Mesenchymal stem cell (in vitro differentiated cells and primary cell): ENCODE measurements around the gene RBM19.

Experiments used
- DNase-seq: peaks from one replicate; pipeline ENCODE4 v3.0.0-alpha.2; 2013
- H2AFZ ChIP-seq: one replicate; pipeline ENCODE4 v1.6.1; 2013; ENCODE audit warnings: low read depth, mild to moderate bottlenecking, control low read depth, inconsistent platforms, low read length, moderate library complexity
- H2AK5ac ChIP-seq: 2 replicates; pipeline ENCODE4 v1.6.1; 2013; ENCODE audit warnings: low read length, moderate library complexity, mild to moderate bottlenecking, inconsistent platforms; ENCODE audit not compliant: severe bottlenecking
- H2BK120ac ChIP-seq: one replicate; pipeline ENCODE4 v1.6.1; 2013; ENCODE audit warnings: low read depth, mild to moderate bottlenecking, inconsistent platforms, low read length, moderate library complexity
- H2BK12ac ChIP-seq, 2 experiments: one replicate each; pipeline ENCODE4 v1.6.1; 2013; ENCODE audit warnings: inconsistent platforms in 2 of 2, low read length in 2 of 2, mild to moderate bottlenecking in 2 of 2, moderate library complexity in 2 of 2, control low read depth in 1 of 2
- H2BK15ac ChIP-seq: one replicate; pipeline ENCODE4 v1.6.1; 2013; ENCODE audit warnings: mild to moderate bottlenecking, low read depth, inconsistent platforms; ENCODE audit not compliant: poor library complexity, severe bottlenecking
- H2BK5ac ChIP-seq: 2 replicates; pipeline ENCODE4 v1.6.1; 2013; ENCODE audit warnings: low read depth, mild to moderate bottlenecking, low read length, control low read depth, inconsistent platforms; ENCODE audit not compliant: poor library complexity, severe bottlenecking
- H3K14ac ChIP-seq, 2 experiments: one replicate each; pipeline ENCODE4 v1.6.1; 2013; ENCODE audit warnings: inconsistent platforms in 2 of 2, low read length in 2 of 2, control low read depth in 1 of 2, mild to moderate bottlenecking in 1 of 2, moderate library complexity in 1 of 2
- H3K18ac ChIP-seq, 2 experiments: one replicate each; pipeline ENCODE4 v1.6.1; 2013; ENCODE audit warnings: inconsistent platforms in 2 of 2, low read length in 2 of 2, control low read depth in 1 of 2, low read depth in 1 of 2, mild to moderate bottlenecking in 1 of 2
- H3K23ac ChIP-seq, 2 experiments: one replicate each; pipeline ENCODE4 v1.6.1; 2013; ENCODE audit warnings: inconsistent platforms in 2 of 2, low read length in 2 of 2, mild to moderate bottlenecking in 2 of 2, moderate library complexity in 2 of 2, control low read depth in 1 of 2
- H3K27ac ChIP-seq: 2 replicates; pipeline ENCODE4 v1.5.1; 2013; ENCODE audit warnings: mild to moderate bottlenecking, moderate library complexity, low read length, control low read depth, inconsistent platforms; ENCODE audit not compliant: poor library complexity, severe bottlenecking
- H3K27me3 ChIP-seq, 2 experiments: 2 replicates each; pipeline versions ENCODE4 v1.6.1 to v1.7.0; 2013; ENCODE audit warnings: low read length in 2 of 2, mild to moderate bottlenecking in 2 of 2, moderate library complexity in 2 of 2, control low read depth in 1 of 2, inconsistent platforms in 1 of 2; ENCODE audit not compliant: control insufficient read depth in 1 of 2, insufficient read depth in 1 of 2
- H3K36me3 ChIP-seq, 2 experiments: 2 replicates each; pipeline versions ENCODE4 v1.6.1 to v1.7.0; 2013; ENCODE audit warnings: low read length in 2 of 2, control low read depth in 1 of 2, inconsistent platforms in 1 of 2, low read depth in 1 of 2, mild to moderate bottlenecking in 1 of 2; ENCODE audit not compliant: insufficient read depth in 2 of 2, control insufficient read depth in 1 of 2
- H3K4ac ChIP-seq, 2 experiments: one replicate each; pipeline ENCODE4 v1.6.1; 2013; ENCODE audit warnings: inconsistent platforms in 2 of 2, low read length in 2 of 2, mild to moderate bottlenecking in 2 of 2, moderate library complexity in 2 of 2, control low read depth in 1 of 2, low read depth in 1 of 2
- H3K4me1 ChIP-seq: 2 replicates; pipeline ENCODE4 v1.6.1; 2013; ENCODE audit warnings: low read depth, low read length, control low read depth; ENCODE audit not compliant: control insufficient read depth, insufficient read depth
- H3K4me2 ChIP-seq: 2 replicates; pipeline ENCODE4 v1.6.1; 2013; ENCODE audit warnings: low read length, mild to moderate bottlenecking, inconsistent platforms; ENCODE audit not compliant: poor library complexity, severe bottlenecking
- H3K4me3 ChIP-seq, 2 experiments: 2 replicates each; pipeline versions ENCODE4 v1.5.1 to v1.7.0; 2013; ENCODE audit warnings: low read length in 2 of 2, mild to moderate bottlenecking in 2 of 2, control low read depth in 1 of 2, low read depth in 1 of 2; ENCODE audit not compliant: insufficient read depth in 1 of 2
- H3K79me1 ChIP-seq: replicated peaks from 2 replicates; pipeline ENCODE4 v1.6.1; 2013; ENCODE audit warnings: mild to moderate bottlenecking, control low read depth, low read length, inconsistent platforms; ENCODE audit not compliant: poor library complexity, severe bottlenecking
- H3K9ac ChIP-seq: 2 replicates; pipeline ENCODE4 v1.7.0; 2013; ENCODE audit warnings: mild to moderate bottlenecking, low read length, moderate library complexity
- H3K9me3 ChIP-seq: 2 replicates; pipeline ENCODE4 v1.7.0; 2013; ENCODE audit warnings: mild to moderate bottlenecking, low read length; ENCODE audit not compliant: control insufficient read depth
- H4K8ac ChIP-seq: one replicate; pipeline ENCODE4 v1.6.1; 2013; ENCODE audit warnings: inconsistent platforms, mild to moderate bottlenecking, low read length, moderate library complexity
- H4K91ac ChIP-seq: one replicate; pipeline ENCODE4 v1.6.1; 2013; ENCODE audit warnings: mild to moderate bottlenecking, low read length, inconsistent platforms
- WGBS: methylation state at CpG from one replicate; pipeline ENCODE4 v1.1.7; 2013; ENCODE audit warnings: mixed read lengths; 5-methylcytosine and 5-hydroxymethylcytosine counted together

Gene RBM19

DNA sequence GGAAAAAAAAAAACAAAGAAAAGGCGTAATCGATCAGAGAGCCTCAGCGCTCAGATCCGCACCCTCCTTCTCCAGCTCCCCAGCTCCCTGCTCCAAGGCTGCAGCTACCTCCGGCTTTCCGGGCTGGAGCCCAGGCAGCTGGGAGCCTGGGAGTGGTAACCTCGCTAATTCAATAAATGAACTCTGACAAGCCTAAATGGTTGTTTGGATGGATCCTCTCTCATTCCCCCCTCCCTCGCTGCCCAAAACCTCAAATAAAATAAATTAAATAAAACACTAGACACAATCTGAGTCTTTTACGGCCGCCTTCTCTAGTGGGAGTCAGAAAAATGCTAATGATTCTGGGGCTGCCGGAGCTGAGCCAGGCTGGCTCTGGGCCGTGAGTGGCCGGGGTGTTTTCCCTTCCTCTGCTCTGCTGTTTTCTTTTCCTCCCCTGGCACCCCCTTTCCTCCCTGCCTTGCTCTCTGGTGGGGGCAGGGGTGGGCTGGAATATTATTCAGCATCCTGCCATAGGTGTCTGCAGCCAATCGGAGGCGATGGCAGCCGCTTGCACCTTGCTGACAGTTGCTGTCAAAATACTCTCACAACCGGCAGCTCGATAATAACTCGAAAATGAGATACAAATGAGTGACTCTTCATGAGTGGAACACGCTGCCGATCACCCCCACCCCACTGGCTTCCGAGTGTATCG lies 76.1 kb downstream of the RBM19 start:
- H2AFZ ChIP-seq: no peak overlapping the region
- H2BK12ac ChIP-seq: no peak overlapping the region
- no peak overlapping the region for H2BK120ac ChIP-seq
- no peak overlapping the region for H3K4me2 ChIP-seq
- H3K4ac ChIP-seq: no peak overlapping the region
- no peak overlapping the region for H3K27ac ChIP-seq
- no peak overlapping the region for H3K14ac ChIP-seq
- H2AK5ac ChIP-seq: no peak overlapping the region
- no peaks in the 10 kb centered on the region for H3K27me3 ChIP-seq
- peak overlapping the region; percentile 64 for H3K9ac ChIP-seq
- WGBS: 95% methylated on average over 18 of the region's 23 CpGs
- peaks cover 5 to 13% of the 10 kb centered on the region in 2 experiments for H3K36me3 ChIP-seq
- no peak overlapping the region for H2BK5ac ChIP-seq
- no peak overlapping the region for H3K18ac ChIP-seq
- H3K23ac ChIP-seq: no peak overlapping the region
- H4K8ac ChIP-seq: no peak overlapping the region
- H3K9me3 ChIP-seq: no peaks in the 10 kb centered on the region
- peak overlapping the region in 1 of 2 experiments; percentile 61 for H3K4me3 ChIP-seq
- H2BK15ac ChIP-seq: no peak overlapping the region
- DNase-seq: no peak
- H4K91ac ChIP-seq: no peak overlapping the region
- H3K4me1 ChIP-seq: peaks cover 9% of the 10 kb centered on the region
- no peaks in the 10 kb centered on the region for H3K79me1 ChIP-seq

DNA sequence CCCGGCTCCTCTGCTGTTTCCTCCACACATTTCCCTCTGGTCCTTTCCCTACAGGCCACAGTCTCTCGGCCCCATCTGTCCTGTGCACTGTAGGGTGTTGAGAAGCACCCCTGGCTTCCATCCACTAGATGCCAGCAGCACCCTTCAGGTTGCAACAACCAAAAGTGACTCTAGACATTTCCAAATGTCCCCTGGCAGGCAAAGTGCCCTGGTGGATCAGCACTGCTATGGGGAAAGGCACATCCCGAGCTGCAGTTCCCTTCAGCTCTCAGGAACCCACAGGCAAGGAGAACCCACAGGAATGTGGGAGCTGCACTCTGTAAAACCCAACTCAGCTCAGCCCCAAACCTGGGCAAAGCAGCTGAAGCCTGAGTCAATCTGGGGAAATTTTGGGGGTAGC lies 77.0 kb downstream of the RBM19 start:
- H4K91ac ChIP-seq: no peak overlapping the region
- H3K79me1 ChIP-seq: no peaks in the 10 kb centered on the region
- WGBS: 90% methylated on average over 3 of the region's 3 CpGs
- H3K9me3 ChIP-seq: peaks cover 6% of the 10 kb centered on the region
- H4K8ac ChIP-seq: no peak overlapping the region
- H2BK15ac ChIP-seq: no peak overlapping the region
- H3K14ac ChIP-seq: no peak overlapping the region
- no peak overlapping the region for H2AK5ac ChIP-seq
- H3K27me3 ChIP-seq: no peaks in the 10 kb centered on the region
- no peak overlapping the region for H2BK120ac ChIP-seq
- peaks cover 9% of the 10 kb centered on the region for H3K4me1 ChIP-seq
- no peak overlapping the region for H3K23ac ChIP-seq
- peak overlapping the region; percentile 64 for H3K9ac ChIP-seq
- no peak overlapping the region for H2BK5ac ChIP-seq
- DNase-seq: peak; percentile 15
- no peak overlapping the region for H3K27ac ChIP-seq
- no peak overlapping the region for H2BK12ac ChIP-seq
- no peak overlapping the region for H3K4ac ChIP-seq
- no peak overlapping the region for H3K18ac ChIP-seq
- no peak overlapping the region for H3K4me2 ChIP-seq
- H3K36me3 ChIP-seq: peaks cover 3 to 10% of the 10 kb centered on the region in 2 experiments
- H3K4me3 ChIP-seq: peak overlapping the region in 1 of 2 experiments; percentile 61
- no peak overlapping the region for H2AFZ ChIP-seq

- peaks cover 9% of the 10 kb centered on the region for H3K4me1 ChIP-seq
- no peak overlapping the region for H2BK12ac ChIP-seq
- no peak overlapping the region for H2AK5ac ChIP-seq
- H3K18ac ChIP-seq: no peak overlapping the region
- no peak overlapping the region for H2BK15ac ChIP-seq
- no peak overlapping the region for H3K9ac ChIP-seq
- no peak overlapping the region for H4K8ac ChIP-seq
- no peak overlapping the region for H3K23ac ChIP-seq
- 100% methylated on average over 2 of the region's 2 CpGs for WGBS
- H3K14ac ChIP-seq: no peak overlapping the region
- no peak overlapping the region for H3K4ac ChIP-seq
- H3K36me3 ChIP-seq: peaks cover 3 to 6% of the 10 kb centered on the region in 2 experiments
- no peaks in the 10 kb centered on the region for H3K27me3 ChIP-seq
- H3K4me3 ChIP-seq: no peak overlapping the region
- no peak overlapping the region for H2BK5ac ChIP-seq
- DNase-seq: no peak
- no peak overlapping the region for H3K4me2 ChIP-seq
- peaks cover 6% of the 10 kb centered on the region for H3K9me3 ChIP-seq
- no peaks in the 10 kb centered on the region for H3K79me1 ChIP-seq
- H2AFZ ChIP-seq: no peak overlapping the region
- no peak overlapping the region for H2BK120ac ChIP-seq
- H3K27ac ChIP-seq: no peak overlapping the region
- H4K91ac ChIP-seq: no peak overlapping the region
Observed at GRCh38 chr12:113888435-113888834, 77.7 kb downstream of the RBM19 start.

- WGBS: 88% methylated on average over 3 of the region's 3 CpGs
- Histone ChIP-seq H3K23ac (no peak overlapping the region), H4K8ac (no peak overlapping the region)
Observed at GRCh38 chr12:113887906-113888305, 78.2 kb downstream of the RBM19 start.

More at GRCh38 chr12:113887906-113888305, 78.2 kb downstream of the RBM19 start:
- Histone ChIP-seq H2BK15ac (no peak overlapping the region), H2BK5ac (no peak overlapping the region), H3K9me3 (peaks cover 6% of the 10 kb centered on the region), H3K36me3 (peaks cover 3 to 6% of the 10 kb centered on the region in 2 experiments), H2BK120ac (no peak overlapping the region), H3K27me3 (no peaks in the 10 kb centered on the region), H3K4ac (no peak overlapping the region), H3K4me1 (peaks cover 9% of the 10 kb centered on the region), H3K14ac (no peak overlapping the region), H3K27ac (no peak overlapping the region), H3K4me3 (no peak overlapping the region), H2AFZ (no peak overlapping the region), H2BK12ac (no peak overlapping the region), H3K18ac (no peak overlapping the region), H4K91ac (no peak overlapping the region), H2AK5ac (no peak overlapping the region), H3K4me2 (no peak overlapping the region), H3K79me1 (no peaks in the 10 kb centered on the region), H3K9ac (no peak overlapping the region)
- DNase-seq: no peak
